GM12872 (cell line): ENCODE results near the gene ANKRD10.

Experiments
- TF ChIP-seq, protein P1 (sequence below): IDR thresholded peaks from 3 replicates; pipeline ENCODE4 v1.5.1; 2011; ENCODE audit warnings: low read depth, mild to moderate bottlenecking, low read length, moderate library complexity; ENCODE audit not compliant: insufficient read depth

Gene ANKRD10

DNA sequence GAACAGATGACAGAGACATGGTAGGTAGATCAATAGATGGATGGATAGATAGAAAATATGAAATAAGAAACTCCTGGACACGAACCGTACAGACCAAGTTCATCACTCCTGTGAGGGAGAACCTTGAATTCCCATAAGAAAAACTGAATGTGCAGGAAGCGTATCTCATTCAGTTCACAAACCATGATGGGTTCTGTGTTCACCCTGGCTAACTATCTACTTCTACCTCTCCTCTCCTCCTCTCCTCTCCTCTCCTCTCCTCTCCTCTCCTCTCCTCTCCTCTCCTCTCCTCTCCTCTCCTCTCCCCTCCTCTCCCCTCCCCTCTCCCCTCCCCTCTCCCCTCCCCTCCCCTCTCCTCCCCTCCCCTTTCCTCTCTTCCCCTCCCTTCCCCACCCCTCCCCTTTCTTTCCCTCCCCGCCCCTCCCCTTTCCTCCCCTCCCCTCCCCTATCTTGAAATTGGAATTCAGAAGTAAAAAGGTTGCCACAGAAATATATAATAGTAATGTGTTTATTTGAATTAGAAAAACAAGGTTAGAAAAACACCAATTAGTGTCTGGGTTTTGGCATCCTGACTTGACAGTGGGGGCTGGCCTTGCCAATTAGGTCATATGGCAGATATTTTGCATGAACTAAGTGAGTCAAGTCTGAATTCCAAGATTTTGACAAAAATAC is 75.9 kb downstream of the ANKRD10 start:
- TF ChIP-seq, protein P1, sequence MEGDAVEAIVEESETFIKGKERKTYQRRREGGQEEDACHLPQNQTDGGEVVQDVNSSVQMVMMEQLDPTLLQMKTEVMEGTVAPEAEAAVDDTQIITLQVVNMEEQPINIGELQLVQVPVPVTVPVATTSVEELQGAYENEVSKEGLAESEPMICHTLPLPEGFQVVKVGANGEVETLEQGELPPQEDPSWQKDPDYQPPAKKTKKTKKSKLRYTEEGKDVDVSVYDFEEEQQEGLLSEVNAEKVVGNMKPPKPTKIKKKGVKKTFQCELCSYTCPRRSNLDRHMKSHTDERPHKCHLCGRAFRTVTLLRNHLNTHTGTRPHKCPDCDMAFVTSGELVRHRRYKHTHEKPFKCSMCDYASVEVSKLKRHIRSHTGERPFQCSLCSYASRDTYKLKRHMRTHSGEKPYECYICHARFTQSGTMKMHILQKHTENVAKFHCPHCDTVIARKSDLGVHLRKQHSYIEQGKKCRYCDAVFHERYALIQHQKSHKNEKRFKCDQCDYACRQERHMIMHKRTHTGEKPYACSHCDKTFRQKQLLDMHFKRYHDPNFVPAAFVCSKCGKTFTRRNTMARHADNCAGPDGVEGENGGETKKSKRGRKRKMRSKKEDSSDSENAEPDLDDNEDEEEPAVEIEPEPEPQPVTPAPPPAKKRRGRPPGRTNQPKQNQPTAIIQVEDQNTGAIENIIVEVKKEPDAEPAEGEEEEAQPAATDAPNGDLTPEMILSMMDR = no peak

DNA sequence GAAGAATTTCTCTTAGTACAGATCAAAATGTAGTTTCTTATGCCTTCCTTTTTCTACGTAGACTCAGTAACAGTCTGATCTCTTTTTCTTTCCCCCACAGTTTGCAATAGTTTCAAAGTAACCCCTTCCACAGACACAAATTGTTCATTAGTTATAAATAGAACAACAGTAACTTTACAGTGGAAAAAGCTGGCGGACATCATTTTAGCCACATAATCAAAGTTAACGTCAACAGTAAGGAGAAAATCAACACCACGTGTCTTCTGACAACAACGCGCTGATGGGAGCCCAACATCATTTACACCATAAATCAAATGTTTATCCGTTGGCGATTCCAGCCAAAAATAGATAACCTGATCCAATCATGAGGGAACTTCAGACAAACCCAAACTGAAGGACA is 76.8 kb downstream of the ANKRD10 start:
- TF ChIP-seq, protein P1 = no peak

DNA sequence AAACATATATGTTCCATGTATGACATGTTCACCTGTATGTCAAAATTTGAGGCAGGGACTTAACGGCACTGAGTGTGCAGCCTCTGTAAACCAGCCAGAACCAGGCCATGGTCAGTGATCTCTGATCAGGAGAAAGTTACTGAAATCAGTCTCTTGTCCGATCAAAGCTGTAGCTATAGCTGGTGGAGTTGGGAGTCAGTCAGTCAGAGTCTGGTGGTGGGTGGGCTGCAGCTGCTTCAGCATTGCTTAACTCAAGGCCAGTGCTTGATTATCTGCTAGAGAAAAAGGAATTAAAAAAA is 78.3 kb downstream of the ANKRD10 start:
- TF ChIP-seq, protein P1 = no peak

DNA sequence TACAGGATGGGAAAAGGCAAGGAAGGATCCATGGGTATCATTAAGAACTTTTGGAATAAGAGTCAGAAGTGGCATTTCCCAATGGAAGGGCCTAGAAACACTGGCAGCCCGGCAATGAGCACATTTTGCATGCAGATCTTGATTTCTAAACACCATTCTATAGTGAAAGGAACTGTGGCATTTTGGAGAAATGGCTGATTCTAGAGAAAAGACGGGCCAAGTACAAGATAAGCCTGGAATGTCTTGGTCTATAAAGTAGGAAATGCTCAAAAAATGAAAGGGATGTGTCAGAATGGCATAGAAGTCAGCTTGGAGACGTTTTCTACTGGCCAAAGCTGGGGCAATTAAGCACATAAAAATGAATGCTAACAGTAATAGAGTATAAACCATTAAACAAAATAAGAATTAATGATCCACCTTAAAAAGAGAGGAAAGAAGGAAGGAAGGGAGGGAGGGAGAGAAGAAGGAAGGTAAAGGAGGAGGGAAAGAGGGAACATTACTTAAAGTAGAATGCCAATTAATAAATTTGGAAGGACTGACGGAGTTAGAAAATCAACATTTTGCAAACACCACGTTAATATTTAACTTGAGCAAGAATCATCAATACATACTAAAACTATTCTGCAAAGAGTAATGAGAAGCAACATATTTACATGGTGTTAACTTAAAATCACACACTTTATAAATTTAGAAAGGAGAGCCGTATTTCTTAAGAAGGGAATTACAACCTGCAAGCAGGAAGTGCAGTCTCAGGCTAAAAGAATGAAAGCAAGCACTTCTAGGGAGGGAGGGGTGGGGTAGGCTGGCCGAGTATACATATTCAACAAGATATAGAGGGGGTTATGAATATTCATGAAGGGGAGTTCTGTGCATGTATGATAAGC is 78.9 kb downstream of the ANKRD10 start:
- TF ChIP-seq, protein P1 = no peak

DNA sequence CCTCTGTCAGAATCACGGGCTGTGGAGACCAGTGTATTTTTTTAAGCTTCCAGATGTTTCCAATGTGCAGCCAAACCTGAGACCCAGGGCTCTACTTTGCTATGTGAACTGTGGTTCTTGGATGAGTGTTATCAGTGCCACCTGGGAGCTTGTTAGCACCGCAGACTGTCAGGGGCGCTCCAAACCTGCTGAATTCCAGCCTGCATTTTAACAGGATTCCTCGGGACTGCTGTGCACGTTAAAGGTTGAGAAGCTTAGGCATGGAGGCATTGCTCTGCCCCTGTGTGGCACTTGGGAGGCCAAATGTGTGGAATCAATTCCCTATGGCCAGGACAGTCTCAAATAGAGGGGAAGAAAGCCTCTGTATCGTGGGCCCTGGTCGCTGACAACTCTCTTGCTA is 80.3 kb downstream of the ANKRD10 start:
- TF ChIP-seq, protein P1 = no peak

DNA sequence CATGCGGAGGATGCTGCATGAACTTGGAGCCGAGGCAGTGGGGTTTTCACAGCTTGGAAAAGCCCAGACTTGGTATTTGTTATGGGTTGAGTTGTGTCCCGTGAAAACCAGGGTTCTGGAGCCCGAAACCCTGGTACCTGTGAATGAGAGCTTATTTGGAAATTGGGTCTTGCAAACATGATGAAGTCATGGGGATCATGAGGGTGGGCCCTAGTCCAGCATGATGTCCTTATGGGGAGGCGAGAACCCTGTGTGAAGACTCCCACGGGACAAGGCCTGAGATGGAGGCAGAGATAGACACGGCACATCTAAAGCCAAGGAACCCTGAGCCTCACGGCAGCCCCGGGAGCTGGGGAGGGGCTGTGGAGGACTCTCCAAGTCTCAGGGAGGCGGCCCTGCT is 82.3 kb downstream of the ANKRD10 start:
- TF ChIP-seq, protein P1 = no peak

DNA sequence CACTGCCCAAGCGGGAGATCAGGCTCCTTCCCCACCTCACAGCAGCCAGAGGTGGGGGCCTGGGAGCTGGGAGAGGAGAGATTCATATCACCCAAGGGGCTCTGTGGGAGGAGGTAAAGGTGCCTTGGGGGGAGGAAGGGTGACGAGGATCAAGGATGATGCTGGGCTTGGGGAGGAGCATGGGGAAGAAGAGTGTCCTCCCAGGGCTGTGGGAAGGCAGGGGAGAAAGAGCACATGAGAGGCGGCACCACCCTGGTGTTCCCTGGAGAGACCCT is 82.7 kb downstream of the ANKRD10 start:
- TF ChIP-seq, protein P1 = no peak
